ENCODE measurements around the gene MAZ.

MAZ gene

GRCh38 chr16:29848420-29849297 is 42.3 kb downstream of the MAZ start:
- H3K4me3 ChIP-seq (ENCODE audit: low read depth, low read length), result no peak overlapping the region

GRCh38 chr16:29849505-29849904 is 43.2 kb downstream of the MAZ start:
- H3K4me3 ChIP-seq (ENCODE audit: low read depth, low read length), result no peak overlapping the region
- no peak for TF ChIP-seq CTCF (IDR thresholded peaks at IDR 0.05; ENCODE audit: low read depth, low read length)

More at GRCh38 chr16:29848420-29849297, 42.3 kb downstream of the MAZ start:
- TF ChIP-seq CTCF (IDR thresholded peaks at IDR 0.05; ENCODE audit: low read depth, low read length), result peak; percentile 93

- TF ChIP-seq CTCF (IDR thresholded peaks at IDR 0.05; ENCODE audit: low read depth, low read length), result no peak
Measured at GRCh38 chr16:29850998-29851397, 44.7 kb downstream of the MAZ start.

GRCh38 chr16:29852654-29853053 is 46.3 kb downstream of the MAZ start:
- no peak for TF ChIP-seq CTCF (IDR thresholded peaks at IDR 0.05; ENCODE audit: low read depth, low read length)
- H3K4me3 ChIP-seq (ENCODE audit: low read depth, low read length), result no peak overlapping the region

More at GRCh38 chr16:29850998-29851397, 44.7 kb downstream of the MAZ start:
- no peak overlapping the region for H3K4me3 ChIP-seq (ENCODE audit: low read depth, low read length)

GRCh38 chr16:29854520-29855100 is 48.3 kb downstream of the MAZ start:
- TF ChIP-seq CTCF (IDR thresholded peaks at IDR 0.05; ENCODE audit: low read depth, low read length), result no peak

GRCh38 chr16:29857133-29857760 is 50.9 kb downstream of the MAZ start:
- TF ChIP-seq CTCF (IDR thresholded peaks at IDR 0.05; ENCODE audit: low read depth, low read length), result no peak
- no peak overlapping the region for H3K4me3 ChIP-seq (ENCODE audit: low read depth, low read length)

More at GRCh38 chr16:29854520-29855100, 48.3 kb downstream of the MAZ start:
- H3K4me3 ChIP-seq (ENCODE audit: low read depth, low read length), result no peak overlapping the region

Data from WI38 (cell line).